GM19238 (cell line): ENCODE results near the gene SLC22A17.

ENCODE experiments used
- DNase-seq: peaks from one replicate; pipeline ENCODE4 v3.0.0; 2011; ENCODE audit warnings: low spot score; ENCODE audit not compliant: insufficient read length

SLC22A17 gene

GRCh38 chr14:23308721-23309445, 43.8 kb downstream of the SLC22A17 start:
- no peak for DNase-seq

- no peak for DNase-seq
These were observed 44.7 kb downstream of the SLC22A17 start for GRCh38 chr14:23307687-23308644.

- DNase-seq = no peak
These were observed 45.5 kb downstream of the SLC22A17 start for GRCh38 chr14:23307146-23307530.

GRCh38 chr14:23306412-23307145, 46.1 kb downstream of the SLC22A17 start, which contains the start of gene BCL2L2:
TSS of gene BCL2L2 (plus strand) at chr14:23306833. CDS start at chr14:23307768, 935 bp downstream.
- peak; percentile 57 for DNase-seq

- peak; percentile 70 for DNase-seq
These were observed 50.1 kb downstream of the SLC22A17 start, which contains the start of gene PPP1R3E for GRCh38 chr14:23302290-23303225. TSS of gene PPP1R3E (minus strand) at chr14:23302859. CDS start at chr14:23302576, 283 bp downstream.

- no peak for DNase-seq
These were observed 50.8 kb downstream of the SLC22A17 start for GRCh38 chr14:23301969-23302289.

GRCh38 chr14:23301288-23301968, 51.3 kb downstream of the SLC22A17 start:
- DNase-seq = peak; percentile 98

GRCh38 chr14:23300687-23301223, 51.9 kb downstream of the SLC22A17 start:
- no peak for DNase-seq

GRCh38 chr14:23299986-23300686, 52.6 kb downstream of the SLC22A17 start:
- no peak for DNase-seq

GRCh38 chr14:23299211-23299957, 53.3 kb downstream of the SLC22A17 start:
- no peak for DNase-seq

GRCh38 chr14:23297611-23298277, 54.9 kb downstream of the SLC22A17 start:
- no peak for DNase-seq

GRCh38 chr14:23297096-23297495, 55.6 kb downstream of the SLC22A17 start:
- DNase-seq = no peak
